MV-4-11 (cell line): ENCODE results near the gene NDUFV1.
"Not testable (repeated sequence)": the region's sequence is repeated elsewhere in the genome, so short reads cannot be mapped to it uniquely, and the experiment has no call there.

Experiments used
- DNase-seq: peaks from one replicate; lab custom pipeline; 2025; lab: John Stamatoyannopoulos, UW

Gene NDUFV1

GRCh38 chr11:67586568-67587250 lies 20.0 kb upstream of the NDUFV1 start:
- DNase-seq, result peak; percentile 13

DNA sequence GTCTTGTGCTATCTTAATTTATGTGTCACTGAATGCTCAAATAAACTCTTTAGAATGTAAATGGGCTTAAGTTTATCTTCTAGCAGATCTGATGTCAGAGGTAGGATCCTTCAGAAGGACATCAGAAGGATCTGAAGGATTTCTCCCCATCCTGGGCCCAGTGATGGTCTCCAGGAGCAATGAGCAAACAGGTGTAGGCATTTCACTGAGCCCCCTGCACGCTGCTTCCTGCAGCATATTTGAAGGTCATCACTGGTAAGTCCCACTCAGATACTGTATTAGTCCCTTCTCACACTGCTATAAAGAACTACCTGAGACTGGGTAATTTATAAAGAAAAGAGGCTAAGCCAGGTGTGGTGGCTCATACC lies 18.6 kb upstream of the NDUFV1 start:
- no peak for DNase-seq

DNA sequence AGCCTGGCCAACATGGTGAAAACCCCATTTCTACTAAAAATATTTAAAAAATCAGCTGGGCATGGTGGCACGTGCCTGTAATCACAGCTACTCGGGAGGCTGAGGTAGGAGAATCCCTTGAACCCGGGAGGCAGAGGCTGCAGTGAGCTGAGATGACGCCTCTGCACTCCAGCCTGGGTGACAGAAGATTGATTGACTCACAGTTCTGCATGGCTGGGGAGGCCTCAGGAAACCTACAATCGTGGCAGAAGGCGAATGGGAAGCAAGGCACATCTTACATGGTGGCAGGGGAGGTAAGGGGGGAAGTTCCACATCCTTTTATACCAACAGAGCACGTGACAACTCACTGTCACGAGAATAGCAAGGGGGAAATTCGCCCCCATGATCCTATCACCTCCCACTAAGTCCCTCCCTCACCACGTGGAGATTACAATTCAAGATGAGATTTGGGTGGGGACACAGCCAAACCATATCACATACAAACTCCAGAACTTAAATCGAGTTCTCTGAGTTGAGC lies 17.8 kb upstream of the NDUFV1 start:
- DNase-seq, result not testable (repeated sequence)

DNA sequence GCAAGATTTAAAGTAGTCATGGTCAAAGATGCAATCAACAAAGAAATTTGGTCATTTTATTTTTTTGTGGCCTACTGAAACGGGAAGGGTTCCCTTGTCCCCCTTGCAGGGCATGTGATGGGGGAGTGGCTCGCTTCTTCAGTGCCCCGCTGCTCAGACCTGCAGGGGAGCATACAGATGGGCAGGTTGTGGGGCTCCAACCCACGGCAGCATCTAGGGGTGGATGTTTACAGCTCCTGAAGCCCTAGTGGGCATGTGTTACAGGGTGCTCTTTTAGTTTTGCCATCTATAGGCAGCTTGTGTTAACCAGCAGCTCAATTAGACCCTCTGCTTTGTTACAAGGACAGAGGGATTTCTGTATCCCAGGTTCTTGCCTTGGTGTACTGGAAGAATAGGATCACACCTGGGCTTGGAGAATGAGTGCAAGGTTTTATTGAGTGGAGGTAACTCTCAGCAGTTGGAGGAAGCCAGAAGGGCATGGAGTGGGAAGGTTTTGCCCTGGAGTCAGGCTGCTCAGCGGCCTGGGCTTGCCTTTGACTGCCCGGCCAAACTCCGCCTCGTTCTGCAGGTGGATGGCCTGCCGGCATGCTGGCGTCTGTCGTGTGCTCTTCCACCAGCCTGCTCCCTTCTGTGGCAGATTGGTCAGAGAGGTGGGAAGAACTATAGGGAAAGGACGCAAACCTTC lies 13.7 kb upstream of the NDUFV1 start:
- DNase-seq, result no peak

GRCh38 chr11:67593565-67593905 lies 13.2 kb upstream of the NDUFV1 start:
- no peak for DNase-seq

GRCh38 chr11:67594480-67594879 lies 12.3 kb upstream of the NDUFV1 start:
- DNase-seq, result no peak

GRCh38 chr11:67596753-67597300 lies 9.9 kb upstream of the NDUFV1 start:
- no peak for DNase-seq

GRCh38 chr11:67597458-67597857 lies 9.3 kb upstream of the NDUFV1 start:
- not testable (repeated sequence) for DNase-seq

- not testable (repeated sequence) for DNase-seq
Measured at GRCh38 chr11:67597963-67598362, 8.8 kb upstream of the NDUFV1 start.

GRCh38 chr11:67599149-67599548 lies 7.6 kb upstream of the NDUFV1 start:
- no peak for DNase-seq

DNA sequence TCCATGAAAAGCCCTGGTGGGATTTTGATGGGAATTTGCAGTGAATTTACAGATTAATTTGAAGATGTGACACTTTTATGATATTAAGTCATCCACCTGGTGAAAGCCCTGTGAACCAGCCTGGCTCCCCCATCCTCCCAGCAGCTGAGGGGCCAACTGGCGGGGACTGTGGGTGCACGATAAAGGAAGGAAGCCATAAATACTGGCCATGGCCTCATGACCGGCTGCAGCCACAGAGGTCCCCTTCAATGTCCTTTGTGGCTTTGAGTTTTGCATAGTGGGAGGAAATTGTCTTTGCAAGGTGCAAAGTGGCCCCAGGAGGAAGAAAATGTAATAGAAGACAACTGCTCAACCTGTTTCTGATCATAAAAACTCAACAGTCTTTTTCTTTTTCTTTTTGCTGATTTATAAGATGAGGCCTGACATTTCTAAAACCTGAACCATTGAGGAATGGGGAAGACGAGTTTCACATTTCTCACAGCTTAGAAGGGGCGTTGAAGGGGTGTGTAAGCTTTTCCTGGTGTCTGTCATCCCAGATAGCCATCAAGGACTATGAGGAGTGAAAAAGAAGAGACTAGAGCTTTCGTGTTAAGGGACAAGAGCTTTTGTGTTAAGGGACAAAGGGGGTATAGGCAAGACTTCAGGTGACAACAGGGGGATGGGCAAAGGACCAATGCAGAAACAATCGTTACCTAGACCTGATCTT lies 6.3 kb upstream of the NDUFV1 start:
- DNase-seq, result peak; percentile 63

- DNase-seq, result no peak
Measured at GRCh38 chr11:67601098-67601497, 5.6 kb upstream of the NDUFV1 start.

DNA sequence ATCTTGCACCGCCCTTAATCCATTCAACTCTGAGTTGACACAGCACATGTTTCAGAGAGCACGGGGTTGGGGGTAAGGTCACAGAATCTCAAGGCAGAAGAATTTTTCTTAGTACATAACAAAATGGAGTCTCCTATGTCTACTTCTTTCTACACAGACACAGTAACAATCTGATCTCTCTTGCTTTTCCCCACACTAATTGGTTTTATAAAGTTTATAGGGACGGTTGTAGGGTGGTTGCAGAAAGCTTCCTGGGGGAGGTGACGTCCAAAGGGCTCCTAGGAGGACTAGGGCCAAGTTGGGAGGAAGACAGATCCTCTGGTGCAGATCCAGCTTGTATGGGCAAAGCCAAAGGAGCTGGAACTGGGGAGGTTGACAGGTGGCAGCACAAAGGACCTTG lies 2.6 kb upstream of the NDUFV1 start:
- not testable (repeated sequence) for DNase-seq

DNA sequence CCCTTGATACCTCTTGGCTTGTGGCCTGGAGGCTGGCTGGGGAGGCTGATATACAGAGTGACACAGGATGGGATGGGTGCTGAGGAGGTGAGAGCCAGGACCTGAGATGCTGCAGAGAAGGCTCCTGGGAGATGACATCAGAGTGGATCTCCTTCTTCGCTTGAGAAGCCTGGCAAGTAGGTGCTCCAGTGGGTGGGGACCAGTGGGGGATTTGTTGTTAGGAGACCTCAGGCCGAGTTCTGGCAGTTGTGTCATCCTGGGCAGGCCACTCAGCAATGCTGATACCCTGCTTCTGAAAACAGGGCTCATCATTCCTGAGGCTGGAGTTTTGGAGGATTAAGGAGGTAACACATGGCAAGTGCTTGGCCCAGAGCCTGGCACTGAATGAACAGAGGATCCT lies 1.9 kb upstream of the NDUFV1 start:
- DNase-seq, result no peak

DNA sequence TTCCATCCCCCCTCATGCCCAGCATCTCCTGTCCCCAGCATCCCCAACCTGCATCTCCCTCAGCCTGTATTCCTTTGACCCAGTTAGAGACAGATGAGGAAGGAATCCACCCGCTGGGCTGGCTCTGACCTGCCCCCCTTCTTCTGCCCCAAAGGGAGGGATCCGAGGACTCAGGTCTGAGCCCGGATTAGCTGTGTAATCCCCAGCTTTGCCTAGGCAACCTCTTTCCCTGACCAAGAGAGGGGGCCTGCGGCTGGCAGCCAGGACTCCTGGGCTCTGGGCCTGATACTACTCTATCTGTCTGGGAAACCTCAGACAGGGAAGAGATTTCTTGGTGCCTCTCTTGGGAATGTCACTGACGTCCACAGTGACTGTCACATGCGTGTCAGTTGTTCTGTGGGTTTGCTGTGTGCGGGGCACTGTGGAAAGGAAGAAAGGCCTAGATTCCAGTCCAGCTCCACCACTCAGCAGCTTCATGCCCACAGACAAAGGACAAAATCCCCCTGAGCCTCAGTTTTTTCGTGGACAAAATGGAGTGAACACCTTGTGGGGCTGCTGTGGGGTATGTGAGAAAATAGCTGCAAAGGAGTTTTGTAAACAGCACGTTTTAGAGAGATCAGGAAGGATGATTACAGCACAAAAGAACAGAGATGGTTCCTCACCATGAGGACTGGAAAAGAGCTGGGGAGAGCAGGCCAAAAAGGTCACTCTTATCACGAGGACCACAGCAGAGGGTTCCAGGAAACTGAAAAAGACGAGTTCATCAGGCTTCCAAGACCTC lies 1.3 kb upstream of the NDUFV1 start:
- DNase-seq, result no peak

GRCh38 chr11:67606093-67606491 lies 644 bp upstream of the NDUFV1 start:
- DNase-seq, result no peak

DNA sequence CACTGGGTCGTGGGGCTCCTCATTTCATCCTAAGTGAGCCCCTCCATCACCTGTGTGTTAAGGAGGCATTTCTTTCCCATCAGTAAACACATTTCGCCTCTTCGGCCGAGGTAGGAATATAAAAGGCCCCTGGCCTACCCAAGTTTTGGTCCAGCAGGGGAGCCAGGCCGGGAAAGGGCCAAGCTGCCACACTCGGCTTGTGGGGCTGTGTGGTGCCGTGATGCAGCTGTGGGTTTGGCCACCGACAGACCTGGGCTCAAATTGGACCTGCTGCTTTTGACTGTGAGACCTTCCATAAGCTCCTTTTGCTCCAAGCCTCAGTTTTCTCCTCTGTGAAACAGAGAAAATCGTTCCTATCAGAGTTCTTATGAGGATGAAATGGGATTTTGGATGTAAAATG lies 771 bp downstream of the NDUFV1 start:
- no peak for DNase-seq

DNA sequence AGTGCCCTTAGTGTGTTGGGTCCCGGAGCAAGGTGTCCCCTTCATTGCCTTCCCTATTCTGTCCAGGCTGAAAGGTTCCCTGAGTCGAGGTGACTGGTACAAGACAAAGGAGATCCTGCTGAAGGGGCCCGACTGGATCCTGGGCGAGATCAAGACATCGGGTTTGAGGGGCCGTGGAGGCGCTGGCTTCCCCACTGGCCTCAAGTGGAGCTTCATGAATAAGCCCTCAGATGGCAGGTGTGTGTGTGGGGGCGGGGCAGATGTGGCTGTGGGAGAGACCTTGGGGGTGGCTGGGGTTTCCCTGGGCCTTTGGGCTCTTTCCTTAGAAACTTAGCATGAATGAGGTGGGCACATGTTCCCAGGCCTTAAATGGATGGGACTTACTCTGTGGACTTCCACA lies 1.8 kb downstream of the NDUFV1 start:
- no peak for DNase-seq

- no peak for DNase-seq
Measured at GRCh38 chr11:67609316-67609715, 2.6 kb downstream of the NDUFV1 start.

GRCh38 chr11:67610302-67610868 lies 3.6 kb downstream of the NDUFV1 start:
- DNase-seq, result no peak

DNA sequence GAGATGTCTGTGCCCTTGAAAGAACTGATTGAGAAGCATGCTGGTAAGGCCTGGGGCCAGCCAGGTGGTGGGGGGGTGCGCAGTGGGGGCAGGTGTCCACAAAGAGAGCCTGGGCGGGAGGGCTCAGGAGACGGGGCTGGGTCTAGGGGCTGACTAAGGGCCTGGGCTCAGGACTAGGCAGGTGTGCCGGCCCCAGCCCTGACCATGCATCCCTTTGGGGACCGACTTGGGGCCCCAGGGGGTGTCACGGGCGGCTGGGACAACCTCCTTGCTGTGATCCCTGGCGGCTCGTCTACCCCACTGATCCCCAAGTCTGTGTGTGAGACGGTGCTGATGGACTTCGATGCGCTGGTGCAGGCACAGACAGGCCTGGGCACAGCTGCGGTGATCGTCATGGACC lies 4.4 kb downstream of the NDUFV1 start:
- no peak for DNase-seq
